HT1080 (cell line): ENCODE data around the gene ADCK2. TPM values are rescaled to one million over a fixed set of nuclear protein-coding genes. Genes with fewer than 3 reads are reported as not detected.

Source experiments
- DNase-seq: peaks from one replicate; pipeline ENCODE4 v3.0.0-alpha.2; 2015; ENCODE audit warnings: low read depth
- small RNA-seq: library from RNA; depleted of rRNA; stranded (forward); fragments of <200 nt; gene quantifications from one replicate; pipeline ENCODE3, GENCODE V24; 2014
- total RNA-seq: library from RNA; depleted of rRNA; stranded (reverse); fragments of >200 nt; shearing (Covaris generic); gene quantifications from 2 replicates; pipeline ENCODE4 v1.2.3, GENCODE V29; 2014; rRNA removed

Gene ADCK2
- total RNA-seq, 1 experiment from 2014 or later = 27.6 TPM

GRCh38 chr7:140744005-140744404 is 71.3 kb downstream of the ADCK2 start:
- DNase-seq = no peak

Small RNA genes within 50 kb of the gene (small RNA-seq; reads per million reads assigned to genes)
- gene RN7SL771P = not detected

Other genes with a start within 250 kb of the ADCK2 start
- gene MKRN1, start 193.4 kb upstream of the ADCK2 start, total RNA-seq = 43.3 and 48.1 TPM in 2 replicates
- 1.8 and 2.2 TPM in 2 replicates for gene DENND2A, start 32.1 kb upstream of the ADCK2 start, total RNA-seq
- gene NDUFB2, start 23.8 kb downstream of the ADCK2 start, total RNA-seq = 165 and 247 TPM in 2 replicates